Vagina (tissue), 2 donors: ENCODE data around the gene BBLN. TPM values are rescaled to one million over a fixed set of nuclear protein-coding genes. Genes with fewer than 3 reads are reported as not detected.
"Not testable (repeated sequence)": the region's sequence is repeated elsewhere in the genome, so short reads cannot be mapped to it uniquely, and the experiment has no call there.

Experiments
- DNase-seq, 2 donors: peaks; one replicate each; pipeline ENCODE4 v3.0.0-alpha.2; 2017; ENCODE audit errors: extremely low spot score in 2 of 2
- H3K27ac ChIP-seq: fragments of 200-600 bp; sonication (generic); one replicate; pipeline ENCODE4 v1.5.1; 2019
- H3K27me3 ChIP-seq: fragments of 200-600 bp; sonication (generic); one replicate; pipeline ENCODE4 v1.5.1; 2019
- H3K36me3 ChIP-seq, 2 donors: fragments of 200-600 bp; sonication (generic); one replicate each; pipeline ENCODE4 v1.5.1; 2017 to 2019
- H3K4me1 ChIP-seq: fragments of 200-600 bp; sonication (generic); one replicate; pipeline ENCODE4 v1.5.1; 2019
- H3K4me3 ChIP-seq, 2 donors: fragments of 200-600 bp; sonication (generic); 1 replicate in 1 of 2; 2 replicates in 1 of 2; pipeline ENCODE4 v1.5.1; 2016 to 2019
- H3K9me3 ChIP-seq: fragments of 200-600 bp; sonication (generic); one replicate; pipeline ENCODE4 v1.5.1; 2019
- POLR2A ChIP-seq, 2 donors: fragments of 450-650 bp; IDR thresholded peaks; one replicate each; pipeline ENCODE4 v1.6.1; 2017; ENCODE audit warnings: antibody characterized with exemption in 2 of 2, mild to moderate bottlenecking in 2 of 2, moderate library complexity in 2 of 2
- POLR2AphosphoS5 ChIP-seq, 2 donors: sonication (generic); formaldehyde crosslinking; IDR thresholded peaks; one replicate each; pipeline ENCODE4 v1.9.0; 2017; ENCODE audit warnings: antibody characterized with exemption in 2 of 2, mild to moderate bottlenecking in 2 of 2, low read depth in 1 of 2; ENCODE audit not compliant: insufficient read depth in 1 of 2
- intact Hi-C: fragments of 100-400 bp; cut with DNase I; formaldehyde crosslinking; loops from one replicate; pipeline ENCODE4 v1.15.1; 2023
- total RNA-seq: library from RNA; depleted of rRNA; stranded (reverse); fragments of >200 nt; gene quantifications from one replicate; pipeline ENCODE4 v1.2.3, GENCODE V29; 2016
- TF ChIP-seq, protein P1 (sequence below), 3 experiments: fragments of 450-650 bp in 2 of 3; fragments of 200-600 bp in 1 of 3; sonication (generic) in 1 of 3; IDR thresholded peaks; one replicate each; pipeline ENCODE4 v1.5.1; 2017 to 2019; ENCODE audit warnings: antibody characterized with exemption in 3 of 3, mild to moderate bottlenecking in 2 of 3, moderate library complexity in 2 of 3

BBLN gene
- total RNA-seq, 1 donor from 2014 or later, result 134 TPM

DNA sequence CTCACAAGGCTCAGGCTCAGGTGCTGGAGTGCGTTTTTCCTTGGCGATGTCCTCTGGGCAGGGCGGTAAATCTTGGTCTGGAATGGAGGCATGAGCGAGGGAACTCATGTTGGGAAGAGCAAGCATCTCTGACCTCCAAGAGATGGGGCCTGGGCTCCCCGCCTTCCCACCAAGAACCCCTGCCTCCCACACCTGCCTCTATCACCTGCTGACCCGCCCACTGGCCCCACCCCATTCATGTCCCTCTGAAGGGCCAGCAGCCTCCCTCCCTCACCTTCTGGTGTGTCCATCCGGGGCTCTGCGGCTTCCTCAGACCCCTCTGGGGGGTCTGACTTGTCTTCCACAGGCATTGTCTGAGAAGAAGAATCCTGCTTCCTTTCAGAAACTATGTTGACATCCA is 20.4 kb downstream of the BBLN start:
- Histone ChIP-seq H3K27ac (no peak overlapping the region), H3K27me3 (no peaks in the 10 kb centered on the region), H3K4me3 (no peak overlapping the region), H3K36me3 (peaks cover 0 to 67% of the 10 kb centered on the region in 2 donors), H3K4me1 (no peaks in the 10 kb centered on the region), H3K9me3 (no peaks in the 10 kb centered on the region)
- TF ChIP-seq, protein P1, sequence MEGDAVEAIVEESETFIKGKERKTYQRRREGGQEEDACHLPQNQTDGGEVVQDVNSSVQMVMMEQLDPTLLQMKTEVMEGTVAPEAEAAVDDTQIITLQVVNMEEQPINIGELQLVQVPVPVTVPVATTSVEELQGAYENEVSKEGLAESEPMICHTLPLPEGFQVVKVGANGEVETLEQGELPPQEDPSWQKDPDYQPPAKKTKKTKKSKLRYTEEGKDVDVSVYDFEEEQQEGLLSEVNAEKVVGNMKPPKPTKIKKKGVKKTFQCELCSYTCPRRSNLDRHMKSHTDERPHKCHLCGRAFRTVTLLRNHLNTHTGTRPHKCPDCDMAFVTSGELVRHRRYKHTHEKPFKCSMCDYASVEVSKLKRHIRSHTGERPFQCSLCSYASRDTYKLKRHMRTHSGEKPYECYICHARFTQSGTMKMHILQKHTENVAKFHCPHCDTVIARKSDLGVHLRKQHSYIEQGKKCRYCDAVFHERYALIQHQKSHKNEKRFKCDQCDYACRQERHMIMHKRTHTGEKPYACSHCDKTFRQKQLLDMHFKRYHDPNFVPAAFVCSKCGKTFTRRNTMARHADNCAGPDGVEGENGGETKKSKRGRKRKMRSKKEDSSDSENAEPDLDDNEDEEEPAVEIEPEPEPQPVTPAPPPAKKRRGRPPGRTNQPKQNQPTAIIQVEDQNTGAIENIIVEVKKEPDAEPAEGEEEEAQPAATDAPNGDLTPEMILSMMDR (IDR thresholded peaks at IDR 0.05), result no peak
- TF ChIP-seq POLR2A (IDR thresholded peaks at IDR 0.05) (no peak), POLR2AphosphoS5 (IDR thresholded peaks at IDR 0.05; ENCODE audit: insufficient read depth in 1 of 2, low read depth in 1 of 2) (no peak)
- no peak for DNase-seq
- intact Hi-C loops, result no loop called here

DNA sequence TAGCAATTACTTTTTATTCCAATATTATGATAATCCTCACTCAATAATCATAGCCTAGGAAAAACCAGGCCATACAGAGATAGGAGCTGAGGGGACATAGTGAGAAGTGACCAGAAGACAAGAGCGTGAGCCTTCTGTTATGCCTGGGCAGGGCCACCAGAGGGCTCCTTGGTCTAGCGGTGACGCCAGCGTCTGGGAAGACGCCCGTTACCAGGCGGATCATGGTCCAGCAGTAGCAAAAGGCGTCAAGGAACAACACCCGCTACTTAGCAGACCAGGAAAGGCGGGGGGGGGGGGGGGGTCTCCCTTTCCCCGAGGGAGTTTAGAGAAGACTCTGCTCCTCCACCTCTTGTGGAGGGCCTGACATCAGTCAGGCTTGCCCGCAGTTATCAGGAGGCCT is 21.4 kb downstream of the BBLN start:
- DNase-seq, H3K27ac ChIP-seq, H3K27me3 ChIP-seq, H3K4me3 ChIP-seq, intact Hi-C loops, H3K4me1 ChIP-seq, H3K9me3 ChIP-seq: not testable (repeated sequence)
- H3K36me3 ChIP-seq, result peaks cover 0 to 63% of the 10 kb centered on the region in 2 donors
- TF ChIP-seq, protein P1 (IDR thresholded peaks at IDR 0.05), result peak in 1 of 3 experiments; percentile 47

DNA sequence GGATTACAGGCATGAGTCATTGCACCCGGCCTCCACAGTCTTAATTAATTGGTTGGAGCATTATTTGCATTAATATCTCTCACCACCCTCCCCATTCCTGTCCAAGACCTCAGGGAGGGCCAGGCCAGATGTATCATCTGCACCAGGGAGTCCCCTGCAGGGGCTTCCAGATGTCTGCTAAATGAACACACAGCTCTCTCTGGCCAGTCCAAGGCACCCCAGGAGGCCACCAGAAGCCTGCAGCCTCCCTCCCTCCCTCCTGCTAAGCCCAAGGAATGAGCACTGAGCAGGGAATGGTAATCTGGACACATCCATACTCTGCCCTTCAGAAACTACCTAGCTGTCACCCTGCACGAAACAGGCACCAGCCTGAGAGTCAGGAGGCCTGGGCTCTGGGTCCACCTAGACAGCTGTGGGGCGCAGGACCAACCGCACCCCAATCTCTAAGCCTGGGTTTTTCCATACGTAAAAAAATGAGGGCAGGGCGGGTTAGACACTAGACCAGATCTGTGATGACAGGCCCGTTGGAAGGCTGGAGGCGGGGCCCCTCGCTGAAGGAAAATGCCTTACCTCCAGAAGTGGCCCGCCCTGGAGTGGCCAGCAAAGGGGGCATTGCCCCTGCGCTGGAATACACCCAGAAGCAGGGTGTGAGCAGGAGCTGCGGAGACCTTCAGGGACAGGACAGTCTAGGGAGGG is 23.0 kb downstream of the BBLN start:
- Histone ChIP-seq H3K36me3 (peaks cover 0 to 49% of the 10 kb centered on the region in 2 donors), H3K4me1 (no peaks in the 10 kb centered on the region), H3K27ac (peak overlapping the region; percentile 4), H3K9me3 (no peaks in the 10 kb centered on the region), H3K4me3 (no peak overlapping the region), H3K27me3 (no peaks in the 10 kb centered on the region)
- intact Hi-C loops, result no loop called here
- TF ChIP-seq POLR2AphosphoS5 (IDR thresholded peaks at IDR 0.05; ENCODE audit: insufficient read depth in 1 of 2, low read depth in 1 of 2) (no peak), POLR2A (IDR thresholded peaks at IDR 0.05) (no peak)
- TF ChIP-seq, protein P1 (IDR thresholded peaks at IDR 0.05), result no peak
- DNase-seq, result peak in 1 of 2 donors; percentile 72

DNA sequence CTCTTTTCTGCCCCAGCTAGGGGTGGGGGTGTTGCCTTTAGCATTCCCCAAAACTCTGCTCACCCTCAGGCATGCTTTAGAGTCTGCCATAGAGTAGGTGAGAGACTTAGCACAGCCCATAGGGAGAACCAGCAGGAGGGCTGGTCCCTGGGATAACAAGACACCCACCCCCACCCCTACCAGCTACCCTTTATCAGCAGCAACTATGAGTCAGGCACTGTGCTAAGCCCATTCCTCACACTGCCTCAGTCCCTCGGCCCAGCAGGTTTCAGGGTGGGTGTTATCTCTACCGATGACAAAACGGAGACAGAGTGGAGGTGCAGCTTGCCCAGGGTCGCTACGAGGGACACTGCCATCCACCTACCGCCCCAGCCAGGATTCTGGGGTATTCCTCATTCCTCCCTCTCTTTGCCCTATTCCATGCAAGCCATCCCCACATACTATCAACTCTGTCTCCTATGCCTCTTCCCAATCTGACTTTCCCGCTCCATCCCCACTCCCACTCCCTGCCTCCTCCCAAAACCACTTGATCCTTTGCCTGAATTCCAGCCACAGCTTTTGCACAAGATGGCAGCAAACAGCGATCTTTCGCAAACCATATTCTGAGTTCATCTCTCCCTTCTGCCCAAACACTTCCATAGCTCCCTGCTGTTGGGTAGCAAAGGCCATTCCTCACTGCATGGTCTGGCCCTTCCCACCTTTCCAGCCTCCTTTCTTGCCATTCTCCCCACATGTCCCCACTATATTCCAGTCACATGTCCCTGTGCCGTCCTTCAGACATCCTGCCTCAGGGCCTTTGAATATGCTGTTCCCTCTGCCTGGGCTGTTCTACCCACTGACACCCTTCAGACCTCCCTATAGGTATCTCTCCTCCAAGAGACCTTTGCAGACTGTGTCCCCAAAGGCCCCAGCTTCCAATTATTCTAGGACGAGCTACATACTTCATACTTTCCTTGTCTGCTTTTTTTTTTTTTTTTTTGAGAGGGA is 26.2 kb downstream of the BBLN start:
- intact Hi-C loops, result no loop called here
- Histone ChIP-seq H3K4me1 (peaks cover 19% of the 10 kb centered on the region), H3K27ac (no peak overlapping the region), H3K4me3 (no peak overlapping the region), H3K27me3 (no peaks in the 10 kb centered on the region), H3K36me3 (peaks cover 0 to 32% of the 10 kb centered on the region in 2 donors), H3K9me3 (no peaks in the 10 kb centered on the region)
- no peak for DNase-seq
- no peak for TF ChIP-seq POLR2AphosphoS5 (IDR thresholded peaks at IDR 0.05; ENCODE audit: insufficient read depth in 1 of 2, low read depth in 1 of 2)
- TF ChIP-seq POLR2A (IDR thresholded peaks at IDR 0.05), result no peak
- TF ChIP-seq, protein P1 (IDR thresholded peaks at IDR 0.05), result no peak
